ENCODE results near the gene DNAH7.

DNA sequence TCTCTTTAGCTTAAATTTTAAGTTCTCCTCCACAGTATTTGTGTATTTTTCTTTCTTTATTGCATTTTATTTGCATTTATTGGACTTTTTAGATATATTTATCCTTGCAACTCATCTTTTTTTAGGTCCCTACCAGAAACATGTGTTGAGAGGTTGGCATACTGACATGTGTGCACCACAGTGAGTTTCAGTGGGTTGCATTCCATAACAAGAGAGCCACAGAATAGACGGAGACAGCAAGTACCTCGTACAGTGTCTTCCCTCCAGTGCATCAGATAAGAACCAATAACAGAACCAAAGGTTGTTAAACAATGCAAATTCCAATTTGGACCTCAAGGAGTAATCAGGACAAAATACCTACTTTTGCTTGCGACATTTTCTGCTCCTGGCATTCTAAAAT is 111.9 kb downstream of the DNAH7 start:
- TF ChIP-seq CTCF (IDR thresholded peaks at IDR 0.05) (no peak), POLR2A (IDR thresholded peaks at IDR 0.05) (no peak)
